ENCODE measurements around the gene DIP2A. TPM values are rescaled to one million over a fixed set of nuclear protein-coding genes. Genes with fewer than 3 reads are reported as not detected.

DIP2A gene
- total RNA-seq, 1 experiment from 2014 or later = 22.9 TPM

- TF ChIP-seq REST (IDR thresholded peaks at IDR 0.05; ENCODE audit: insufficient read depth in 1 of 2, low read depth in 2 of 2, low read length in 1 of 2) (no peak), TCF7L2 (IDR thresholded peaks at IDR 0.05; ENCODE audit: low read depth, low read length) (no peak), CTCF (IDR thresholded peaks at IDR 0.05) (no peak), POLR2AphosphoS5 (IDR thresholded peaks at IDR 0.05; ENCODE audit: low read depth, low read length) (no peak), SIN3A (IDR thresholded peaks at IDR 0.05; ENCODE audit: borderline replicate concordance, insufficient read depth, low read depth, low read length) (no peak)
- ChIA-PET POLR2A (no interaction called here), CTCF (no interaction called here)
- no peaks in the 10 kb centered on the region for H3K27me3 ChIP-seq (ENCODE audit: control insufficient read depth, insufficient read depth, low read length)
- no peak overlapping the region for H3K27ac ChIP-seq (ENCODE audit: low read length)
- no peak overlapping the region for H3K4me3 ChIP-seq (ENCODE audit: low read depth in 2 of 2, low read length in 2 of 2)
- ATAC-seq (no peak), DNase-seq (ENCODE audit: low read depth, low spot score) (no peak)
- H3K4me1 ChIP-seq (ENCODE audit: control insufficient read depth, insufficient read depth, low read length) = no peaks in the 10 kb centered on the region
- H3K9me3 ChIP-seq (ENCODE audit: control insufficient read depth, insufficient read depth, low read depth, low read length) = no peaks in the 10 kb centered on the region
- no peaks in the 10 kb centered on the region; the same call in 1 of the 2 replicates for H3K36me3 ChIP-seq (ENCODE audit: control insufficient read depth, insufficient read depth, low read length)
- in situ Hi-C loops (cut with HindIII; ENCODE audit: low pct_unique_long_range_greater_than_20kb, low sequenced_read_pairs) (no loop called here), intact Hi-C loops (cut with micrococcal nuclease; ENCODE audit: unreplicated experiment) (no loop called here)
- no TSS peak for BruUV-seq (replicated peaks)
Observed at GRCh38 chr21:46489800-46490199, 31.1 kb downstream of the DIP2A start.

GRCh38 chr21:46491553-46491952, 32.9 kb downstream of the DIP2A start:
- ChIA-PET POLR2A (no interaction called here), CTCF (no interaction called here)
- no TSS peak for BruUV-seq (replicated peaks)
- no peak for TF ChIP-seq SIN3A (IDR thresholded peaks at IDR 0.05; ENCODE audit: borderline replicate concordance, insufficient read depth, low read depth, low read length)
- DNase-seq (ENCODE audit: low read depth, low spot score) (no peak), ATAC-seq (no peak)
- Histone ChIP-seq H3K27me3 (ENCODE audit: control insufficient read depth, insufficient read depth, low read length) (no peaks in the 10 kb centered on the region), H3K36me3 (ENCODE audit: control insufficient read depth, insufficient read depth, low read length) (no peaks in the 10 kb centered on the region; the same call in 1 of the 2 replicates), H3K4me1 (ENCODE audit: control insufficient read depth, insufficient read depth, low read length) (no peaks in the 10 kb centered on the region), H3K27ac (ENCODE audit: low read length) (no peak overlapping the region), H3K4me3 (ENCODE audit: low read depth in 2 of 2, low read length in 2 of 2) (no peak overlapping the region), H3K9me3 (ENCODE audit: control insufficient read depth, insufficient read depth, low read depth, low read length) (no peaks in the 10 kb centered on the region)
- in situ Hi-C loops (cut with HindIII; ENCODE audit: low pct_unique_long_range_greater_than_20kb, low sequenced_read_pairs) = no loop called here
- intact Hi-C loops (cut with micrococcal nuclease; ENCODE audit: unreplicated experiment) = no loop called here

- BruUV-seq (replicated peaks) = no TSS peak
- Histone ChIP-seq H3K27ac (ENCODE audit: low read length) (no peak overlapping the region), H3K4me1 (ENCODE audit: control insufficient read depth, insufficient read depth, low read length) (no peaks in the 10 kb centered on the region), H3K9me3 (ENCODE audit: control insufficient read depth, insufficient read depth, low read depth, low read length) (no peaks in the 10 kb centered on the region), H3K27me3 (ENCODE audit: control insufficient read depth, insufficient read depth, low read length) (no peaks in the 10 kb centered on the region), H3K36me3 (ENCODE audit: control insufficient read depth, insufficient read depth, low read length) (peaks cover 3% of the 10 kb centered on the region; the same call in 1 of the 2 replicates), H3K4me3 (ENCODE audit: low read depth in 2 of 2, low read length in 2 of 2) (no peak overlapping the region)
- POLR2A ChIA-PET = no interaction called here
- in situ Hi-C loops (cut with HindIII; ENCODE audit: low pct_unique_long_range_greater_than_20kb, low sequenced_read_pairs) (no loop called here), intact Hi-C loops (cut with micrococcal nuclease; ENCODE audit: unreplicated experiment) (no loop called here)
- CTCF ChIA-PET = no interaction called here
- ATAC-seq = no peak
- no peak for DNase-seq (ENCODE audit: low read depth, low spot score)
- TF ChIP-seq POLR2AphosphoS5 (IDR thresholded peaks at IDR 0.05; ENCODE audit: low read depth, low read length) (no peak), CTCF (IDR thresholded peaks at IDR 0.05) (no peak), TCF7L2 (IDR thresholded peaks at IDR 0.05; ENCODE audit: low read depth, low read length) (no peak), REST (IDR thresholded peaks at IDR 0.05; ENCODE audit: insufficient read depth in 1 of 2, low read depth in 2 of 2, low read length in 1 of 2) (no peak), SIN3A (IDR thresholded peaks at IDR 0.05; ENCODE audit: borderline replicate concordance, insufficient read depth, low read depth, low read length) (no peak)
Observed at GRCh38 chr21:46492851-46493250, 34.2 kb downstream of the DIP2A start.
